Measurements from ENCODE around the gene PCDHGB3.

DNA sequence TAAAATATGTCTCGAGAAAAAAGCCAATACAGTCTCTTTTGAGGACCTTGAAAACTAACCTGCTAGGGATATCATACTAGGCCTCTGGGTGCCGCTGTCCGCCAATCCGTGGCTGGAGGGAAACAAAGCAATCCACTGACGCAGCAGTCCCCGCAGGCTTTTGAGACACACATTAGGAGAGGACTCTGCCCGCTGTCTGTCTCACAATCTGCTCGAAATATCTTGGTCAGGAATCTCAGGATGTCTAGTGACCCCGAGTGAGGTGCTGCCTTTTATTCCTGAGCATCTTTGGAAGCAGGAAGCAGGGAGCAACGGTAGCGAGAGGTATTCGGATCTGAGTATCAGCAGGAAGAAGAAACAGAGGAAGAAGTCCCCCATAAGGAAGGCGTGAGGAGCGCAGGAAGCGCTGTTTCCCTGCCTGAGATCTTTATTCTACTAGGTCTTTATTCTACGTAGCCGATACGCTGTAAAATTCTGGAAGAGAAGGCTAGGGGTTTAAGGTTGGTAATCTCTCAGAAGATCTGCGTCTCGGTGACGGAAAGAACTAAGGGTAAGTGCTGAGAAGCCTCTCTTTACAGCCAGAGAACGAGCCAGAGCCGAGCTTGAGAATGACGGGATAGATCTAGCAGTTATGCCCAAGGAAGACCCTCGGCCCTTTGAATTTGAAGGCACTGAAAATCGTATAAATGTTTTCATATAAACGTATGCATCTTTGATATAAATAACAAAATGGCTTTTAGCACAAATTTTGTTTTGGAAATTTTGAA, 43.8 kb upstream of the PCDHGB3 start:
- TF ChIP-seq, protein P1, sequence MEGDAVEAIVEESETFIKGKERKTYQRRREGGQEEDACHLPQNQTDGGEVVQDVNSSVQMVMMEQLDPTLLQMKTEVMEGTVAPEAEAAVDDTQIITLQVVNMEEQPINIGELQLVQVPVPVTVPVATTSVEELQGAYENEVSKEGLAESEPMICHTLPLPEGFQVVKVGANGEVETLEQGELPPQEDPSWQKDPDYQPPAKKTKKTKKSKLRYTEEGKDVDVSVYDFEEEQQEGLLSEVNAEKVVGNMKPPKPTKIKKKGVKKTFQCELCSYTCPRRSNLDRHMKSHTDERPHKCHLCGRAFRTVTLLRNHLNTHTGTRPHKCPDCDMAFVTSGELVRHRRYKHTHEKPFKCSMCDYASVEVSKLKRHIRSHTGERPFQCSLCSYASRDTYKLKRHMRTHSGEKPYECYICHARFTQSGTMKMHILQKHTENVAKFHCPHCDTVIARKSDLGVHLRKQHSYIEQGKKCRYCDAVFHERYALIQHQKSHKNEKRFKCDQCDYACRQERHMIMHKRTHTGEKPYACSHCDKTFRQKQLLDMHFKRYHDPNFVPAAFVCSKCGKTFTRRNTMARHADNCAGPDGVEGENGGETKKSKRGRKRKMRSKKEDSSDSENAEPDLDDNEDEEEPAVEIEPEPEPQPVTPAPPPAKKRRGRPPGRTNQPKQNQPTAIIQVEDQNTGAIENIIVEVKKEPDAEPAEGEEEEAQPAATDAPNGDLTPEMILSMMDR (conservative IDR thresholded peaks at IDR 0.05) = peak; percentile 67
- no peak for TF ChIP-seq ZFX (IDR thresholded peaks at IDR 0.05)
